ENCODE results near the gene CD300A. TPM values are rescaled to one million over a fixed set of nuclear protein-coding genes. Genes with fewer than 3 reads are reported as not detected.

Gene CD300A
- polyA plus RNA-seq, 2 donors = 1.3 to 1.6 TPM

- Histone ChIP-seq H3K4me1 (ENCODE audit: control insufficient read depth in 2 of 2, insufficient read depth in 2 of 2, low read length in 1 of 2) (peaks cover 15% of the 10 kb centered on the region in 2 donors), H3K9me3 (ENCODE audit: control insufficient read depth in 2 of 2, insufficient read depth in 1 of 2, low read depth in 1 of 2, low read length in 1 of 2) (no peaks in the 10 kb centered on the region), H3K27ac (ENCODE audit: low read depth in 2 of 2, low read length in 1 of 2) (peak overlapping the region in 1 of 2 donors; percentile 29), H3K4me3 (ENCODE audit: low read depth in 1 of 2, low read length in 2 of 2) (no peak overlapping the region), H3K36me3 (ENCODE audit: control insufficient read depth in 2 of 2, insufficient read depth in 2 of 2, low read length in 1 of 2) (no peaks in the 10 kb centered on the region), H3K27me3 (ENCODE audit: control insufficient read depth in 1 of 2, insufficient read depth in 2 of 2, low read length in 2 of 2) (no peaks in the 10 kb centered on the region)
- 38 to 41% methylated on average over 22 of the region's 22 CpGs for WGBS, 2 donors
These were observed 13.4 kb upstream of the CD300A start for GRCh38 chr17:74452841-74453661.

- 2 to 4% methylated on average over 34 to 42 of the region's 43 CpGs for WGBS, 2 donors
- H3K9me3 ChIP-seq (ENCODE audit: control insufficient read depth in 2 of 2, insufficient read depth in 1 of 2, low read depth in 1 of 2, low read length in 1 of 2) = no peaks in the 10 kb centered on the region
- H3K27me3 ChIP-seq (ENCODE audit: control insufficient read depth in 1 of 2, insufficient read depth in 2 of 2, low read length in 2 of 2) = no peaks in the 10 kb centered on the region
- H3K4me3 ChIP-seq (ENCODE audit: low read depth in 1 of 2, low read length in 2 of 2) = peak overlapping the region in 1 of 2 donors; percentile 36
- peak overlapping the region; percentile 64 to 65 for H3K27ac ChIP-seq (ENCODE audit: low read depth in 2 of 2, low read length in 1 of 2)
- H3K4me1 ChIP-seq (ENCODE audit: control insufficient read depth in 2 of 2, insufficient read depth in 2 of 2, low read length in 1 of 2) = peaks cover 15% of the 10 kb centered on the region in 2 donors
- no peaks in the 10 kb centered on the region for H3K36me3 ChIP-seq (ENCODE audit: control insufficient read depth in 2 of 2, insufficient read depth in 2 of 2, low read length in 1 of 2)
These were observed 12.7 kb upstream of the CD300A start for GRCh38 chr17:74453665-74454196.

- H3K4me3 ChIP-seq (ENCODE audit: low read depth in 1 of 2, low read length in 2 of 2) = peak overlapping the region; percentile 20 to 34
- H3K36me3 ChIP-seq (ENCODE audit: control insufficient read depth in 2 of 2, insufficient read depth in 2 of 2, low read length in 1 of 2) = no peaks in the 10 kb centered on the region
- no peaks in the 10 kb centered on the region for H3K27me3 ChIP-seq (ENCODE audit: control insufficient read depth in 1 of 2, insufficient read depth in 2 of 2, low read length in 2 of 2)
- peak overlapping the region; percentile 64 to 74 for H3K27ac ChIP-seq (ENCODE audit: low read depth in 2 of 2, low read length in 1 of 2)
- H3K4me1 ChIP-seq (ENCODE audit: control insufficient read depth in 2 of 2, insufficient read depth in 2 of 2, low read length in 1 of 2) = peaks cover 15% of the 10 kb centered on the region in 2 donors
- 12% methylated on average over 37 to 40 of the region's 40 CpGs for WGBS, 2 donors
- no peaks in the 10 kb centered on the region for H3K9me3 ChIP-seq (ENCODE audit: control insufficient read depth in 2 of 2, insufficient read depth in 1 of 2, low read depth in 1 of 2, low read length in 1 of 2)
These were observed 12.0 kb upstream of the CD300A start for GRCh38 chr17:74454197-74455024.

GRCh38 chr17:74455025-74455545, 11.3 kb upstream of the CD300A start:
- H3K4me3 ChIP-seq (ENCODE audit: low read depth in 1 of 2, low read length in 2 of 2) = no peak overlapping the region
- 55 to 59% methylated on average over 14 to 15 of the region's 15 CpGs for WGBS, 2 donors
- H3K27me3 ChIP-seq (ENCODE audit: control insufficient read depth in 1 of 2, insufficient read depth in 2 of 2, low read length in 2 of 2) = no peaks in the 10 kb centered on the region
- peak overlapping the region in 1 of 2 donors; percentile 74 for H3K27ac ChIP-seq (ENCODE audit: low read depth in 2 of 2, low read length in 1 of 2)
- no peaks in the 10 kb centered on the region for H3K36me3 ChIP-seq (ENCODE audit: control insufficient read depth in 2 of 2, insufficient read depth in 2 of 2, low read length in 1 of 2)
- peaks cover 15% of the 10 kb centered on the region in 2 donors for H3K4me1 ChIP-seq (ENCODE audit: control insufficient read depth in 2 of 2, insufficient read depth in 2 of 2, low read length in 1 of 2)
- no peaks in the 10 kb centered on the region for H3K9me3 ChIP-seq (ENCODE audit: control insufficient read depth in 2 of 2, insufficient read depth in 1 of 2, low read depth in 1 of 2, low read length in 1 of 2)

GRCh38 chr17:74455821-74456220, 10.6 kb upstream of the CD300A start:
- Histone ChIP-seq H3K27ac (ENCODE audit: low read depth in 2 of 2, low read length in 1 of 2) (no peak overlapping the region), H3K4me3 (ENCODE audit: low read depth in 1 of 2, low read length in 2 of 2) (no peak overlapping the region), H3K36me3 (ENCODE audit: control insufficient read depth in 2 of 2, insufficient read depth in 2 of 2, low read length in 1 of 2) (no peaks in the 10 kb centered on the region), H3K27me3 (ENCODE audit: control insufficient read depth in 1 of 2, insufficient read depth in 2 of 2, low read length in 2 of 2) (no peaks in the 10 kb centered on the region), H3K4me1 (ENCODE audit: control insufficient read depth in 2 of 2, insufficient read depth in 2 of 2, low read length in 1 of 2) (peaks cover 15% of the 10 kb centered on the region in 2 donors), H3K9me3 (ENCODE audit: control insufficient read depth in 2 of 2, insufficient read depth in 1 of 2, low read depth in 1 of 2, low read length in 1 of 2) (no peaks in the 10 kb centered on the region)
- 88 to 94% methylated on average over 5 of the region's 5 CpGs for WGBS, 2 donors

- Histone ChIP-seq H3K4me1 (ENCODE audit: control insufficient read depth in 2 of 2, insufficient read depth in 2 of 2, low read length in 1 of 2) (peaks cover 15% of the 10 kb centered on the region in 2 donors), H3K27ac (ENCODE audit: low read depth in 2 of 2, low read length in 1 of 2) (no peak overlapping the region), H3K27me3 (ENCODE audit: control insufficient read depth in 1 of 2, insufficient read depth in 2 of 2, low read length in 2 of 2) (no peaks in the 10 kb centered on the region), H3K4me3 (ENCODE audit: low read depth in 1 of 2, low read length in 2 of 2) (no peak overlapping the region), H3K36me3 (ENCODE audit: control insufficient read depth in 2 of 2, insufficient read depth in 2 of 2, low read length in 1 of 2) (no peaks in the 10 kb centered on the region), H3K9me3 (ENCODE audit: control insufficient read depth in 2 of 2, insufficient read depth in 1 of 2, low read depth in 1 of 2, low read length in 1 of 2) (no peaks in the 10 kb centered on the region)
- WGBS, 2 donors = 19 to 22% methylated on average over 18 of the region's 18 CpGs
These were observed 9.2 kb upstream of the CD300A start for GRCh38 chr17:74457146-74457819.

- 34 to 35% methylated on average over 6 of the region's 6 CpGs for WGBS, 2 donors
- Histone ChIP-seq H3K27ac (ENCODE audit: low read depth in 2 of 2, low read length in 1 of 2) (no peak overlapping the region), H3K4me3 (ENCODE audit: low read depth in 1 of 2, low read length in 2 of 2) (no peak overlapping the region), H3K9me3 (ENCODE audit: control insufficient read depth in 2 of 2, insufficient read depth in 1 of 2, low read depth in 1 of 2, low read length in 1 of 2) (no peaks in the 10 kb centered on the region), H3K36me3 (ENCODE audit: control insufficient read depth in 2 of 2, insufficient read depth in 2 of 2, low read length in 1 of 2) (no peaks in the 10 kb centered on the region), H3K4me1 (ENCODE audit: control insufficient read depth in 2 of 2, insufficient read depth in 2 of 2, low read length in 1 of 2) (peaks cover 15% of the 10 kb centered on the region in 2 donors), H3K27me3 (ENCODE audit: control insufficient read depth in 1 of 2, insufficient read depth in 2 of 2, low read length in 2 of 2) (no peaks in the 10 kb centered on the region)
These were observed 8.6 kb upstream of the CD300A start for GRCh38 chr17:74457820-74458166.

- Histone ChIP-seq H3K9me3 (ENCODE audit: control insufficient read depth in 2 of 2, insufficient read depth in 1 of 2, low read depth in 1 of 2, low read length in 1 of 2) (no peaks in the 10 kb centered on the region), H3K27me3 (ENCODE audit: control insufficient read depth in 1 of 2, insufficient read depth in 2 of 2, low read length in 2 of 2) (no peaks in the 10 kb centered on the region), H3K4me3 (ENCODE audit: low read depth in 1 of 2, low read length in 2 of 2) (no peak overlapping the region), H3K36me3 (ENCODE audit: control insufficient read depth in 2 of 2, insufficient read depth in 2 of 2, low read length in 1 of 2) (no peaks in the 10 kb centered on the region), H3K27ac (ENCODE audit: low read depth in 2 of 2, low read length in 1 of 2) (no peak overlapping the region), H3K4me1 (ENCODE audit: control insufficient read depth in 2 of 2, insufficient read depth in 2 of 2, low read length in 1 of 2) (peaks cover 7 to 9% of the 10 kb centered on the region in 2 donors)
- WGBS, 2 donors = 41 to 53% methylated on average over 3 of the region's 3 CpGs
These were observed 7.6 kb upstream of the CD300A start for GRCh38 chr17:74458835-74459234.

GRCh38 chr17:74459622-74460021, 6.8 kb upstream of the CD300A start:
- H3K9me3 ChIP-seq (ENCODE audit: control insufficient read depth in 2 of 2, insufficient read depth in 1 of 2, low read depth in 1 of 2, low read length in 1 of 2) = no peaks in the 10 kb centered on the region
- H3K27ac ChIP-seq (ENCODE audit: low read depth in 2 of 2, low read length in 1 of 2) = no peak overlapping the region
- H3K4me1 ChIP-seq (ENCODE audit: control insufficient read depth in 2 of 2, insufficient read depth in 2 of 2, low read length in 1 of 2) = peaks cover 2 to 4% of the 10 kb centered on the region in 2 donors
- WGBS, 2 donors = 76 to 80% methylated on average over 7 of the region's 7 CpGs
- H3K36me3 ChIP-seq (ENCODE audit: control insufficient read depth in 2 of 2, insufficient read depth in 2 of 2, low read length in 1 of 2) = no peaks in the 10 kb centered on the region
- no peak overlapping the region for H3K4me3 ChIP-seq (ENCODE audit: low read depth in 1 of 2, low read length in 2 of 2)
- no peaks in the 10 kb centered on the region for H3K27me3 ChIP-seq (ENCODE audit: control insufficient read depth in 1 of 2, insufficient read depth in 2 of 2, low read length in 2 of 2)

Data from esophagus (tissue), 2 donors.